DOHH2 (cell line): ENCODE data around the gene TPP1.

Experiments used
- CTCF ChIP-seq: fragments of 200-600 bp; sonication (generic); IDR thresholded peaks from one replicate; pipeline ENCODE4 v1.5.1; 2014; ENCODE audit warnings: antibody characterized with exemption, mild to moderate bottlenecking, low read depth, low read length; ENCODE audit not compliant: poor library complexity, severe bottlenecking
- EZH2phosphoT487 ChIP-seq: fragments of 200-600 bp; sonication (generic); IDR thresholded peaks from 2 replicates; pipeline ENCODE4 v1.6.1; 2017; ENCODE audit warnings: borderline replicate concordance, mild to moderate bottlenecking, antibody characterized with exemption, low read length, moderate library complexity, mixed read lengths

- no peak for TF ChIP-seq CTCF
- TF ChIP-seq EZH2phosphoT487, result no peak
Measured at GRCh38 chr11:6616596-6617250, 2.5 kb downstream of the TPP1 start.
